OCI-LY3 (cell line): Measurements from ENCODE around the gene KLF5.

Experiments used
- EZH2phosphoT487 ChIP-seq: fragments of 200-600 bp; shearing (Covaris generic); IDR thresholded peaks from 2 replicates; pipeline ENCODE4 v1.6.1; 2018; ENCODE audit warnings: antibody characterized with exemption, mixed run types, low read depth
- TF ChIP-seq, protein P1 (sequence below): fragments of 200-600, 300-600 bp; sonication (generic); IDR thresholded peaks from 2 replicates; pipeline ENCODE4 v1.5.1; 2014; ENCODE audit warnings: antibody characterized with exemption, low read length, low read depth

DNA sequence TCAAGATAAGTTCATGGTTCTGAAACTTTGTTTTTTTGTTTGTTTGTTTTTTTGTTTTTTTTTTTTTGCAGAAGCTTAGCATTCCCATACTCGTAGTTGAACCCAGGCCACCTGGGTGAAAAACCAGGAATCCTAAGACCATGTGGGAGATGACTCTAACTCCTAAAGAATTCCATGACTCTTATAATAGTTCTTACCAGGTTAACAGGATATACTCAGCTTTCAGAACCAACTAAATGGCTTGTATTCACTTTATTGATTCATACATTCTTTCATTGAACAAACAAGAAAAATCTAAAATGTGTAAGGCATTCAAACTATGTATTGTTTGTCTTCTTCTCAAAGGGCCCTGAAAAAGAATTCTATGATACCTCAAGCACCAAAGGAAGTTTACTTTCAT is 40.5 kb upstream of the KLF5 start:
- TF ChIP-seq, protein P1, sequence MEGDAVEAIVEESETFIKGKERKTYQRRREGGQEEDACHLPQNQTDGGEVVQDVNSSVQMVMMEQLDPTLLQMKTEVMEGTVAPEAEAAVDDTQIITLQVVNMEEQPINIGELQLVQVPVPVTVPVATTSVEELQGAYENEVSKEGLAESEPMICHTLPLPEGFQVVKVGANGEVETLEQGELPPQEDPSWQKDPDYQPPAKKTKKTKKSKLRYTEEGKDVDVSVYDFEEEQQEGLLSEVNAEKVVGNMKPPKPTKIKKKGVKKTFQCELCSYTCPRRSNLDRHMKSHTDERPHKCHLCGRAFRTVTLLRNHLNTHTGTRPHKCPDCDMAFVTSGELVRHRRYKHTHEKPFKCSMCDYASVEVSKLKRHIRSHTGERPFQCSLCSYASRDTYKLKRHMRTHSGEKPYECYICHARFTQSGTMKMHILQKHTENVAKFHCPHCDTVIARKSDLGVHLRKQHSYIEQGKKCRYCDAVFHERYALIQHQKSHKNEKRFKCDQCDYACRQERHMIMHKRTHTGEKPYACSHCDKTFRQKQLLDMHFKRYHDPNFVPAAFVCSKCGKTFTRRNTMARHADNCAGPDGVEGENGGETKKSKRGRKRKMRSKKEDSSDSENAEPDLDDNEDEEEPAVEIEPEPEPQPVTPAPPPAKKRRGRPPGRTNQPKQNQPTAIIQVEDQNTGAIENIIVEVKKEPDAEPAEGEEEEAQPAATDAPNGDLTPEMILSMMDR = no peak
- TF ChIP-seq EZH2phosphoT487 = no peak
